HEK293T (cell line): ENCODE results near the gene KRT20.

Experiments
- BHLHE40 ChIP-seq: fragments of 450-650 bp; IDR thresholded peaks from 2 replicates; pipeline ENCODE4 v1.6.1; 2016; ENCODE audit warnings: mild to moderate bottlenecking, moderate library complexity, borderline replicate concordance
- CTBP1 ChIP-seq: fragments of 450-650 bp; IDR thresholded peaks from 2 replicates; pipeline ENCODE4 v1.6.1; 2016; ENCODE audit warnings: borderline replicate concordance
- ELF4 ChIP-seq: fragments of 450-650 bp; IDR thresholded peaks from 2 replicates; pipeline ENCODE4 v1.6.1; 2017; ENCODE audit warnings: antibody characterized with exemption
- FOXM1 ChIP-seq: fragments of 450-650 bp; IDR thresholded peaks from 2 replicates; pipeline ENCODE4 v1.6.1; 2017; ENCODE audit warnings: mild to moderate bottlenecking, borderline replicate concordance
- TARDBP ChIP-seq: fragments of 450-650 bp; IDR thresholded peaks from 2 replicates; pipeline ENCODE4 v1.6.1; 2016

DNA sequence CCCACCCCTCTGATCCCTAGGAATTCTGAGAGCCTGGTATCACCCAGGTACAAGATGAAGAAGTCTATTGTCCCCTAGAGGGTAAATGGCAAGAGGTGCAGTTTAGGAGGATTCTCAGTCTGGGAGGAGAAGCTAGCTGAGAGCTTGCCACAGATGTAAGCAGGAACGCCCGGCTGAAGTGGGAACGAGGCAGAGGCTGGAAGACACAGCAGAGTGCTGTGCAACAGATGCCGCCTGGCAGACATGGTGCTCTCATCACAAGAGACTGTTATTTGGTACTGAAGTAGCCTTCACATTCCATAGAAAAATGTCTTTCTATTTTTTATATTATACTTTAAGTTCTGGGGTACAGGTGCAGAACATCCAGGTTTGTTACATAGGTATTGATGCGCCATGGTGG is 20.3 kb upstream of the KRT20 start:
- TF ChIP-seq TARDBP (no peak), CTBP1 (no peak), BHLHE40 (no peak), FOXM1 (no peak), ELF4 (no peak)
